ENCODE measurements around the gene VPS50.

The VPS50 gene

GRCh38 chr7:93293229-93293628 is 61.1 kb downstream of the VPS50 start:
- no peak for TF ChIP-seq CTCF (IDR thresholded peaks at IDR 0.05; ENCODE audit: insufficient read depth, low read length, missing control alignments)
- POLR2A ChIA-PET: no interaction called here

GRCh38 chr7:93298206-93298605 is 66.0 kb downstream of the VPS50 start:
- H3K4me3 ChIP-seq (ENCODE audit: low read depth, low read length): no peak overlapping the region
- TF ChIP-seq CTCF (IDR thresholded peaks at IDR 0.05; ENCODE audit: insufficient read depth, low read length, missing control alignments): no peak
- POLR2A ChIA-PET: no interaction called here
- no peak for DNase-seq (ENCODE audit: low read depth, low spot score)
- CTCF ChIA-PET: no interaction called here

More at GRCh38 chr7:93293229-93293628, 61.1 kb downstream of the VPS50 start:
- no peak overlapping the region for H3K4me3 ChIP-seq (ENCODE audit: low read depth, low read length)
- CTCF ChIA-PET: interaction anchor here (0.9 to 1.5 kb wide), 2 partner anchors 64 to 257 kb away, joined by 3 read pairs; no protein-coding TSS in a partner anchor
- no peak for DNase-seq (ENCODE audit: low read depth, low spot score)

GRCh38 chr7:93298671-93299070 is 66.5 kb downstream of the VPS50 start:
- ChIA-PET CTCF (no interaction called here), POLR2A (no interaction called here)
- no peak for TF ChIP-seq CTCF (IDR thresholded peaks at IDR 0.05; ENCODE audit: insufficient read depth, low read length, missing control alignments)
- H3K4me3 ChIP-seq (ENCODE audit: low read depth, low read length): no peak overlapping the region
- no peak for DNase-seq (ENCODE audit: low read depth, low spot score)

GRCh38 chr7:93301736-93302135 is 69.6 kb downstream of the VPS50 start:
- CTCF ChIA-PET: no interaction called here
- DNase-seq (ENCODE audit: low read depth, low spot score): no peak
- no peak for TF ChIP-seq CTCF (IDR thresholded peaks at IDR 0.05; ENCODE audit: insufficient read depth, low read length, missing control alignments)
- POLR2A ChIA-PET: no interaction called here
- no peak overlapping the region for H3K4me3 ChIP-seq (ENCODE audit: low read depth, low read length)

- DNase-seq (ENCODE audit: low read depth, low spot score): no peak
- H3K4me3 ChIP-seq (ENCODE audit: low read depth, low read length): no peak overlapping the region
- ChIA-PET CTCF (interaction anchor here (1.1 to 1.4 kb wide), 3 partner anchors 15 to 68 kb away, joined by 3 to 4 read pairs (median 3); no protein-coding TSS in a partner anchor), POLR2A (no interaction called here)
- TF ChIP-seq CTCF (IDR thresholded peaks at IDR 0.05; ENCODE audit: insufficient read depth, low read length, missing control alignments): no peak
Observed at GRCh38 chr7:93307131-93307660, 75.0 kb downstream of the VPS50 start.

GRCh38 chr7:93307943-93308342 is 75.8 kb downstream of the VPS50 start:
- ChIA-PET POLR2A (no interaction called here), CTCF (interaction anchor here (1.1 to 1.4 kb wide), 2 partner anchors 16 to 61 kb away, joined by 3 to 4 read pairs; no protein-coding TSS in a partner anchor)
- H3K4me3 ChIP-seq (ENCODE audit: low read depth, low read length): no peak overlapping the region
- TF ChIP-seq CTCF (IDR thresholded peaks at IDR 0.05; ENCODE audit: insufficient read depth, low read length, missing control alignments): no peak
- DNase-seq (ENCODE audit: low read depth, low spot score): no peak
